Astrocyte of the cerebellum (primary cell): ENCODE measurements around the gene ANKRD37.

Experiments
- DNase-seq: peaks from one replicate; pipeline ENCODE4 v3.0.0-alpha.2; 2011; ENCODE audit warnings: low read depth
- H3K4me3 ChIP-seq: 2 replicates; pipeline ENCODE4 v1.5.1; 2011; ENCODE audit warnings: mild to moderate bottlenecking, low read depth, low read length, moderate library complexity
- in situ Hi-C: cut with HindIII; loops from 2 replicates; pipeline ENCODE4 v1.10.0; 2017; ENCODE audit warnings: low sequenced_read_pairs
- TF ChIP-seq, protein P1 (sequence below): IDR thresholded peaks from 2 replicates; pipeline ENCODE4 v1.5.1; 2012; ENCODE audit warnings: low read length, low read depth, moderate library complexity, mild to moderate bottlenecking; ENCODE audit errors: missing control alignments

ANKRD37 gene

DNA sequence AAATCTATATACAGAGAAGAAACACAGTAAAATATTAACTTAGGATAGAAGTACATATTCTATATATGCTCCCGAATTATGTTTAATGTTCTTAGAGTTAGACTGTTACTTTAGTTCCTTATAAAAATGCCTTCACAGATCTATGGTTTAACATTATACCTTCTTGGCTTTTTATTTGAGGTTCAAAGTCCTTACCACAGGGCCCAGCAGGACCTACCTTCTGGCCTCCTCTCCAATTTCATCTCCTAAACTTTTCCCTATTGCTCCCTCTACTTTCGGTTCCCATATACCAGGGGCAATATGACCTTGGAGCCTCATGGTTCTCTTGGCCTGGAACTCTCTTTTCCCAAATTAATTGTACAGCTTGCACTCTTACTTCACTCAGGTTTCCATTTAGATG is 11.8 kb downstream of the ANKRD37 start:
- TF ChIP-seq, protein P1, sequence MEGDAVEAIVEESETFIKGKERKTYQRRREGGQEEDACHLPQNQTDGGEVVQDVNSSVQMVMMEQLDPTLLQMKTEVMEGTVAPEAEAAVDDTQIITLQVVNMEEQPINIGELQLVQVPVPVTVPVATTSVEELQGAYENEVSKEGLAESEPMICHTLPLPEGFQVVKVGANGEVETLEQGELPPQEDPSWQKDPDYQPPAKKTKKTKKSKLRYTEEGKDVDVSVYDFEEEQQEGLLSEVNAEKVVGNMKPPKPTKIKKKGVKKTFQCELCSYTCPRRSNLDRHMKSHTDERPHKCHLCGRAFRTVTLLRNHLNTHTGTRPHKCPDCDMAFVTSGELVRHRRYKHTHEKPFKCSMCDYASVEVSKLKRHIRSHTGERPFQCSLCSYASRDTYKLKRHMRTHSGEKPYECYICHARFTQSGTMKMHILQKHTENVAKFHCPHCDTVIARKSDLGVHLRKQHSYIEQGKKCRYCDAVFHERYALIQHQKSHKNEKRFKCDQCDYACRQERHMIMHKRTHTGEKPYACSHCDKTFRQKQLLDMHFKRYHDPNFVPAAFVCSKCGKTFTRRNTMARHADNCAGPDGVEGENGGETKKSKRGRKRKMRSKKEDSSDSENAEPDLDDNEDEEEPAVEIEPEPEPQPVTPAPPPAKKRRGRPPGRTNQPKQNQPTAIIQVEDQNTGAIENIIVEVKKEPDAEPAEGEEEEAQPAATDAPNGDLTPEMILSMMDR = no peak
- DNase-seq = no peak
- H3K4me3 ChIP-seq = no peak overlapping the region
- in situ Hi-C loops = no loop called here

- no peak for DNase-seq
- in situ Hi-C loops = no loop called here
- TF ChIP-seq, protein P1 = no peak
- no peak overlapping the region for H3K4me3 ChIP-seq
Observed at GRCh38 chr4:185411849-185412248, 15.2 kb downstream of the ANKRD37 start.

- no peak for DNase-seq
- in situ Hi-C loops = no loop called here
- TF ChIP-seq, protein P1 = no peak
- no peak overlapping the region for H3K4me3 ChIP-seq
Observed at GRCh38 chr4:185412412-185412811, 15.8 kb downstream of the ANKRD37 start.

- TF ChIP-seq, protein P1 = no peak
- DNase-seq = no peak
- no peak overlapping the region for H3K4me3 ChIP-seq
- in situ Hi-C loops = no loop called here
Observed at GRCh38 chr4:185416955-185417354, 20.3 kb downstream of the ANKRD37 start.

GRCh38 chr4:185421366-185422124 is 24.9 kb downstream of the ANKRD37 start:
- peak; percentile 50 for DNase-seq
- in situ Hi-C loops = no loop called here
- no peak overlapping the region for H3K4me3 ChIP-seq
- TF ChIP-seq, protein P1 = no peak

DNA sequence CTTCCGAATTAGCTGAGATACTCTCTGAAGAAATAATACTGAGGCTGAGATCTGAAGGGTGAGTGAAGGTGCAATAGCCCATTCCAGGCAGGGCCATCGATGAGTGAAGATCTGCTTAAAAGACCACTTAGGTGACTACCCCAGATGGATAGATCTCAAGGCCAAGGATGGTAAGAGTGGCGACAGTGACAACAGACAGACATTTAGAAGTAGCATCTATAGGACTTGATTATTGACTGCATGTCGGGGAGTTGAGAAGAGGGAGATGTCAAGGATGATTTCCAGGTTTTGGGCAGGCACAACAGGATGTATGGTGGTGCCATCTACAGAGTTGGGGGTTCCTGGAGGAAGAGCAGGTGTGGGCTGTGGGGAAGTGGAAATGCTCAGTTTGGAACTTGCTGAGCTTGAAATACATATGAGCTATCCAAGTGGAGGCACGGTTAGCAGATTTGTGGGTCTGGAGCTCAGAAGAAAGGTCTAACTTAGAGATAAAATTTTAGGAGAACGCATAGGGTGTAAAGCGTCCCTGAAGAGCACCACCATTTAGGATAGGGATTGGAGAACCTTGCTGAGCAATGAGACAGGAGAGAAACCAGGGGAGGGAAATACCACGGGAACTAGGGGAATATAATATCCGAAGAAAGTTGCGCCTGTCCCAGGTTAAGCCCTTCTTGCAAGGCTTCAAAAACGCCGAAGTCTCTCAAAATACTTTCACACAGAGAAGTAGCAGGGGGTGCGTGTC is 28.4 kb downstream of the ANKRD37 start:
- DNase-seq = no peak
- H3K4me3 ChIP-seq = peak overlapping the region; percentile 89
- TF ChIP-seq, protein P1 = no peak
- in situ Hi-C loops = no loop called here
